Activated T-cell treated with anti-CD3 and anti-CD28 coated beads for 1 hour (primary cell): ENCODE data around the gene CAMKMT.
"Not testable (repeated sequence)": the region's sequence is repeated elsewhere in the genome, so short reads cannot be mapped to it uniquely, and the experiment has no call there.

Source experiments
- DNase-seq: peaks from one replicate; pipeline ENCODE4 v3.0.0-alpha.2; 2020; ENCODE audit warnings: low read depth

Gene CAMKMT

GRCh38 chr2:44360749-44361329 is 908 bp upstream of the CAMKMT start:
- DNase-seq: no peak

GRCh38 chr2:44362207-44363015 is 664 bp downstream of the CAMKMT start:
- peak; percentile 24 for DNase-seq

GRCh38 chr2:44364604-44365003 is 2.9 kb downstream of the CAMKMT start:
- DNase-seq: no peak

- DNase-seq: no peak
Measured at GRCh38 chr2:44367591-44367990, 5.8 kb downstream of the CAMKMT start.

GRCh38 chr2:44369392-44369791 is 7.6 kb downstream of the CAMKMT start:
- DNase-seq: no peak

- DNase-seq: no peak
Measured at GRCh38 chr2:44371445-44371844, 9.7 kb downstream of the CAMKMT start.

- DNase-seq: no peak
Measured at GRCh38 chr2:44372246-44372645, 10.5 kb downstream of the CAMKMT start.

- DNase-seq: no peak
Measured at GRCh38 chr2:44377486-44377885, 15.7 kb downstream of the CAMKMT start.

- not testable (repeated sequence) for DNase-seq
Measured at GRCh38 chr2:44385226-44385625, 23.5 kb downstream of the CAMKMT start.

GRCh38 chr2:44388877-44389276 is 27.1 kb downstream of the CAMKMT start:
- no peak for DNase-seq

- DNase-seq: no peak
Measured at GRCh38 chr2:44389895-44390294, 28.1 kb downstream of the CAMKMT start.

GRCh38 chr2:44392338-44392943 is 30.7 kb downstream of the CAMKMT start:
- peak; percentile 34 for DNase-seq

GRCh38 chr2:44397447-44398175 is 35.9 kb downstream of the CAMKMT start:
- DNase-seq: no peak

- no peak for DNase-seq
Measured at GRCh38 chr2:44398243-44398897, 36.6 kb downstream of the CAMKMT start.

- DNase-seq: no peak
Measured at GRCh38 chr2:44420725-44421124, 59.0 kb downstream of the CAMKMT start.

GRCh38 chr2:44424211-44424610 is 62.5 kb downstream of the CAMKMT start:
- DNase-seq: no peak

GRCh38 chr2:44429034-44429433 is 67.3 kb downstream of the CAMKMT start:
- DNase-seq: no peak

GRCh38 chr2:44430342-44430741 is 68.6 kb downstream of the CAMKMT start:
- no peak for DNase-seq

GRCh38 chr2:44433895-44434294 is 72.1 kb downstream of the CAMKMT start:
- no peak for DNase-seq

GRCh38 chr2:44441200-44441599 is 79.5 kb downstream of the CAMKMT start:
- no peak for DNase-seq

GRCh38 chr2:44442019-44442418 is 80.3 kb downstream of the CAMKMT start:
- no peak for DNase-seq

- DNase-seq: no peak
Measured at GRCh38 chr2:44443517-44443916, 81.8 kb downstream of the CAMKMT start.
